HG03432 (cell line): ENCODE measurements around the gene CAMKMT.
"Not testable (repeated sequence)": the region's sequence is repeated elsewhere in the genome, so short reads cannot be mapped to it uniquely, and the experiment has no call there.

Experiments
- ATAC-seq: cut with Tn5 transposase; IDR thresholded peaks from one replicate; pipeline ENCODE4 v1.9.1; 2021; ENCODE audit warnings: mild to moderate bottlenecking, moderate library complexity; ENCODE audit not compliant: unreplicated experiment

The CAMKMT gene

GRCh38 chr2:44580875-44581515 lies 219.2 kb downstream of the CAMKMT start:
- ATAC-seq, result no peak

- no peak for ATAC-seq
Measured at GRCh38 chr2:44582363-44583008, 220.7 kb downstream of the CAMKMT start.

GRCh38 chr2:44595615-44596014 lies 233.9 kb downstream of the CAMKMT start:
- ATAC-seq, result not testable (repeated sequence)

- peak; percentile 76 for ATAC-seq
Measured at GRCh38 chr2:44596537-44597320, 235.0 kb downstream of the CAMKMT start.

- peak; percentile 29 for ATAC-seq
Measured at GRCh38 chr2:44598330-44599119, 236.8 kb downstream of the CAMKMT start.

- ATAC-seq, result peak; percentile 62
Measured at GRCh38 chr2:44599130-44599529, 237.4 kb downstream of the CAMKMT start.

- ATAC-seq, result no peak
Measured at GRCh38 chr2:44602446-44602845, 240.7 kb downstream of the CAMKMT start.

- ATAC-seq, result no peak
Measured at GRCh38 chr2:44605511-44605910, 243.8 kb downstream of the CAMKMT start.

- ATAC-seq, result no peak
Measured at GRCh38 chr2:44612276-44612675, 250.5 kb downstream of the CAMKMT start.

GRCh38 chr2:44614940-44615339 lies 253.2 kb downstream of the CAMKMT start:
- ATAC-seq, result no peak

- ATAC-seq, result no peak
Measured at GRCh38 chr2:44615950-44616518, 254.3 kb downstream of the CAMKMT start.

GRCh38 chr2:44616667-44617155 lies 255.0 kb downstream of the CAMKMT start:
- ATAC-seq, result peak; percentile 85

GRCh38 chr2:44618251-44619023 lies 256.7 kb downstream of the CAMKMT start:
- ATAC-seq, result no peak

GRCh38 chr2:44620189-44620990 lies 258.6 kb downstream of the CAMKMT start:
- no peak for ATAC-seq

- no peak for ATAC-seq
Measured at GRCh38 chr2:44623622-44624351, 262.0 kb downstream of the CAMKMT start.

GRCh38 chr2:44628297-44628696 lies 266.6 kb downstream of the CAMKMT start:
- ATAC-seq, result no peak

- no peak for ATAC-seq
Measured at GRCh38 chr2:44632931-44633689, 271.4 kb downstream of the CAMKMT start.

GRCh38 chr2:44635725-44636124 lies 274.0 kb downstream of the CAMKMT start:
- ATAC-seq, result no peak
